Bronchial epithelial cell (primary cell): ENCODE data around the gene EPHA4. TPM values are rescaled to one million over a fixed set of nuclear protein-coding genes. Genes with fewer than 3 reads are reported as not detected.

Experiments used
- DNase-seq: peaks from one replicate; pipeline ENCODE4 v3.0.0-alpha.2; 2010; ENCODE audit warnings: low read depth
- FAIRE-seq: peaks from 2 replicates; lab custom pipeline; 2011; peaks lifted over from hg19 to GRCh38; lab: Jason Lieb, UNC
- H3K27me3 ChIP-seq: 2 replicates; pipeline ENCODE4 v1.5.1; 2011; ENCODE audit warnings: low read length; ENCODE audit not compliant: control insufficient read depth, insufficient read depth
- H3K36me3 ChIP-seq: 2 replicates; pipeline ENCODE4 v1.5.1; 2011; ENCODE audit warnings: low read length; ENCODE audit not compliant: control insufficient read depth, insufficient read depth
- H3K4me3 ChIP-seq: 2 replicates; pipeline ENCODE4 v1.5.1; 2011; ENCODE audit warnings: mild to moderate bottlenecking, low read depth, low read length, control low read depth
- CTCF ChIP-seq: IDR thresholded peaks from 2 replicates; pipeline ENCODE4 v1.5.1; 2011; ENCODE audit warnings: mild to moderate bottlenecking, moderate library complexity, low read length, control low read depth, inconsistent platforms; ENCODE audit not compliant: insufficient read depth, severe bottlenecking
- total RNA-seq: library from RNA; depleted of rRNA; stranded (reverse); fragments of >200 nt; gene quantifications from 2 replicates; pipeline ENCODE4 v1.2.1, GENCODE V29; 2014

The EPHA4 gene
- total RNA-seq, 1 donor from 2014 or later, result 6.1 TPM

GRCh38 chr2:221431477-221431876, 140.6 kb downstream of the EPHA4 start:
- H3K27me3 ChIP-seq, result no peaks in the 10 kb centered on the region
- no peak for TF ChIP-seq CTCF

GRCh38 chr2:221429741-221430491, 142.2 kb downstream of the EPHA4 start:
- H3K36me3 ChIP-seq, result no peaks in the 10 kb centered on the region
- H3K27me3 ChIP-seq, result no peaks in the 10 kb centered on the region
- no peak overlapping the region for H3K4me3 ChIP-seq
- peak; percentile 62 for DNase-seq
- FAIRE-seq, result no peak
- no peak for TF ChIP-seq CTCF

More at GRCh38 chr2:221431477-221431876, 140.6 kb downstream of the EPHA4 start:
- DNase-seq (no peak), FAIRE-seq (no peak)
- H3K4me3 ChIP-seq, result no peak overlapping the region
- H3K36me3 ChIP-seq, result no peaks in the 10 kb centered on the region

GRCh38 chr2:221428896-221429295, 143.2 kb downstream of the EPHA4 start:
- FAIRE-seq (no peak), DNase-seq (peak; percentile 34)
- TF ChIP-seq CTCF, result no peak
- H3K36me3 ChIP-seq, result no peaks in the 10 kb centered on the region
- H3K27me3 ChIP-seq, result no peaks in the 10 kb centered on the region
- no peak overlapping the region for H3K4me3 ChIP-seq

GRCh38 chr2:221426929-221427328, 145.2 kb downstream of the EPHA4 start:
- Histone ChIP-seq H3K36me3 (no peaks in the 10 kb centered on the region), H3K27me3 (no peaks in the 10 kb centered on the region), H3K4me3 (no peak overlapping the region)
- no peak for DNase-seq
- FAIRE-seq, result no peak
- TF ChIP-seq CTCF, result no peak

GRCh38 chr2:221425891-221426290, 146.2 kb downstream of the EPHA4 start:
- H3K36me3 ChIP-seq, result no peaks in the 10 kb centered on the region
- DNase-seq, result no peak
- TF ChIP-seq CTCF, result no peak
- FAIRE-seq, result no peak
- H3K4me3 ChIP-seq, result no peak overlapping the region
- H3K27me3 ChIP-seq, result no peaks in the 10 kb centered on the region
